Adipocyte (in vitro differentiated cells): ENCODE measurements around the gene FMN1.

Experiments used
- DNase-seq: peaks from one replicate; pipeline ENCODE4 v3.0.0-alpha.2; 2015; ENCODE audit warnings: low read depth
- H3K27me3 ChIP-seq: replicated peaks from 2 replicates; pipeline ENCODE4 v1.7.0; 2013; ENCODE audit warnings: mild to moderate bottlenecking, low read length, moderate library complexity; ENCODE audit not compliant: control insufficient read depth, insufficient read depth
- H3K36me3 ChIP-seq: 2 replicates; pipeline ENCODE4 v1.7.0; 2013; ENCODE audit warnings: low read length, mild to moderate bottlenecking, moderate library complexity; ENCODE audit not compliant: control insufficient read depth, insufficient read depth, severe bottlenecking
- H3K4me1 ChIP-seq: 2 replicates; pipeline ENCODE4 v1.7.0; 2013; ENCODE audit warnings: mild to moderate bottlenecking, low read length, moderate library complexity; ENCODE audit not compliant: control insufficient read depth, insufficient read depth
- H3K4me3 ChIP-seq: 2 replicates; pipeline ENCODE4 v1.7.0; 2013; ENCODE audit warnings: mild to moderate bottlenecking, low read length, moderate library complexity
- H3K9ac ChIP-seq: 2 replicates; pipeline ENCODE4 v1.7.0; 2013; ENCODE audit warnings: mild to moderate bottlenecking, low read length, moderate library complexity
- H3K9me3 ChIP-seq: 2 replicates; pipeline ENCODE4 v1.7.0; 2013; ENCODE audit warnings: mild to moderate bottlenecking, low read length, moderate library complexity; ENCODE audit not compliant: control insufficient read depth

Gene FMN1

GRCh38 chr15:33021806-33022389 lies 172.6 kb downstream of the FMN1 start:
- peak overlapping the region; percentile 65 for H3K9ac ChIP-seq
- peaks cover 11% of the 10 kb centered on the region for H3K4me1 ChIP-seq
- H3K36me3 ChIP-seq, result no peaks in the 10 kb centered on the region
- no peaks in the 10 kb centered on the region for H3K27me3 ChIP-seq
- no peaks in the 10 kb centered on the region for H3K9me3 ChIP-seq
- H3K4me3 ChIP-seq, result no peak overlapping the region
- DNase-seq, result peak; percentile 87

GRCh38 chr15:33019354-33019981 lies 175.0 kb downstream of the FMN1 start:
- no peak for DNase-seq
- Histone ChIP-seq H3K9ac (no peak overlapping the region), H3K9me3 (no peaks in the 10 kb centered on the region), H3K4me1 (peaks cover 10% of the 10 kb centered on the region), H3K36me3 (no peaks in the 10 kb centered on the region), H3K27me3 (no peaks in the 10 kb centered on the region), H3K4me3 (no peak overlapping the region)

GRCh38 chr15:33016405-33017024 lies 178.0 kb downstream of the FMN1 start:
- H3K27me3 ChIP-seq, result no peaks in the 10 kb centered on the region
- peaks cover 5% of the 10 kb centered on the region for H3K4me1 ChIP-seq
- no peaks in the 10 kb centered on the region for H3K9me3 ChIP-seq
- H3K4me3 ChIP-seq, result no peak overlapping the region
- no peak for DNase-seq
- no peak overlapping the region for H3K9ac ChIP-seq
- no peaks in the 10 kb centered on the region for H3K36me3 ChIP-seq

GRCh38 chr15:33014586-33014985 lies 179.9 kb downstream of the FMN1 start:
- no peaks in the 10 kb centered on the region for H3K27me3 ChIP-seq
- H3K4me3 ChIP-seq, result no peak overlapping the region
- no peak for DNase-seq
- H3K4me1 ChIP-seq, result peaks cover 5% of the 10 kb centered on the region
- no peaks in the 10 kb centered on the region for H3K36me3 ChIP-seq
- H3K9me3 ChIP-seq, result peaks cover 4% of the 10 kb centered on the region
- H3K9ac ChIP-seq, result no peak overlapping the region

GRCh38 chr15:33013827-33014445 lies 180.6 kb downstream of the FMN1 start:
- H3K9ac ChIP-seq, result no peak overlapping the region
- H3K36me3 ChIP-seq, result no peaks in the 10 kb centered on the region
- H3K9me3 ChIP-seq, result peaks cover 4% of the 10 kb centered on the region
- peak; percentile 55 for DNase-seq
- no peaks in the 10 kb centered on the region for H3K27me3 ChIP-seq
- peaks cover 7% of the 10 kb centered on the region for H3K4me1 ChIP-seq
- no peak overlapping the region for H3K4me3 ChIP-seq

- no peaks in the 10 kb centered on the region for H3K36me3 ChIP-seq
- H3K4me3 ChIP-seq, result no peak overlapping the region
- H3K9me3 ChIP-seq, result peaks cover 4% of the 10 kb centered on the region
- peaks cover 26% of the 10 kb centered on the region for H3K4me1 ChIP-seq
- no peak for DNase-seq
- no peak overlapping the region for H3K9ac ChIP-seq
- no peaks in the 10 kb centered on the region for H3K27me3 ChIP-seq
Observed at GRCh38 chr15:33011976-33012375, 182.5 kb downstream of the FMN1 start.

GRCh38 chr15:33009603-33010002 lies 184.9 kb downstream of the FMN1 start:
- peaks cover 26% of the 10 kb centered on the region for H3K4me1 ChIP-seq
- no peak for DNase-seq
- no peak overlapping the region for H3K4me3 ChIP-seq
- H3K9ac ChIP-seq, result no peak overlapping the region
- no peaks in the 10 kb centered on the region for H3K27me3 ChIP-seq
- H3K36me3 ChIP-seq, result no peaks in the 10 kb centered on the region
- H3K9me3 ChIP-seq, result peaks cover 4% of the 10 kb centered on the region

- Histone ChIP-seq H3K27me3 (no peaks in the 10 kb centered on the region), H3K4me1 (peaks cover 25% of the 10 kb centered on the region), H3K9me3 (peaks cover 4% of the 10 kb centered on the region), H3K36me3 (no peaks in the 10 kb centered on the region), H3K9ac (no peak overlapping the region), H3K4me3 (no peak overlapping the region)
- no peak for DNase-seq
Observed at GRCh38 chr15:33009026-33009425, 185.5 kb downstream of the FMN1 start.

- peaks cover 21% of the 10 kb centered on the region for H3K4me1 ChIP-seq
- H3K9me3 ChIP-seq, result peaks cover 4% of the 10 kb centered on the region
- peak overlapping the region; percentile 56 for H3K9ac ChIP-seq
- DNase-seq, result no peak
- H3K27me3 ChIP-seq, result no peaks in the 10 kb centered on the region
- no peaks in the 10 kb centered on the region for H3K36me3 ChIP-seq
- peak overlapping the region; percentile 17 for H3K4me3 ChIP-seq
Observed at GRCh38 chr15:33008284-33008995, 186.1 kb downstream of the FMN1 start.

GRCh38 chr15:33007303-33007855 lies 187.1 kb downstream of the FMN1 start:
- H3K4me3 ChIP-seq, result peak overlapping the region; percentile 17
- H3K36me3 ChIP-seq, result no peaks in the 10 kb centered on the region
- no peaks in the 10 kb centered on the region for H3K27me3 ChIP-seq
- DNase-seq, result peak; percentile 42
- peak overlapping the region; percentile 56 for H3K9ac ChIP-seq
- H3K4me1 ChIP-seq, result peaks cover 21% of the 10 kb centered on the region
- peaks cover 4% of the 10 kb centered on the region for H3K9me3 ChIP-seq

- H3K4me1 ChIP-seq, result peaks cover 21% of the 10 kb centered on the region
- H3K4me3 ChIP-seq, result no peak overlapping the region
- H3K9me3 ChIP-seq, result peaks cover 3% of the 10 kb centered on the region
- DNase-seq, result no peak
- no peaks in the 10 kb centered on the region for H3K27me3 ChIP-seq
- H3K9ac ChIP-seq, result no peak overlapping the region
- H3K36me3 ChIP-seq, result no peaks in the 10 kb centered on the region
Observed at GRCh38 chr15:33005582-33005981, 188.9 kb downstream of the FMN1 start.
